K562 (cell line): ENCODE measurements around the gene CEBPE. TPM values are rescaled to one million over a fixed set of nuclear protein-coding genes. Genes with fewer than 3 reads are reported as not detected.

Source experiments
- ATAC-seq: fragments of 200-7000 bp; cut with Tn5 transposase; 3 replicates; pipeline ENCODE4 v1.9.1; 2020; ENCODE audit warnings: moderate library complexity
- BruUV-seq: library from RNA; stranded (reverse); fragments of 400-500 nt; replicated peaks from 2 replicates; lab custom pipeline; 2021; lab: Mats Ljungman, UMichigan
- CTCF ChIA-PET: fragments of 300-600 bp; formaldehyde crosslinking; extraction: SDS; loops from one replicate; lab custom pipeline; 2021; ENCODE audit warnings: low intra/inter-chr PET ratio; lab: Yijun Ruan, JAX
- POLR2A ChIA-PET: fragments of 300-600, 350-650 bp; sonication (Branson Sonifier 250); formaldehyde crosslinking; extraction: SDS; loops from one replicate; lab custom pipeline; 2021; ENCODE audit warnings: antibody characterized with exemption, inconsistent platforms; lab: Yijun Ruan, JAX
- DNase-seq, 4 experiments: peaks; one replicate each; pipeline versions ENCODE4 v3.0.0 to v3.0.0-alpha.2; 2011 to 2018; ENCODE audit warnings: low spot score in 3 of 4, mixed read lengths in 3 of 4; ENCODE audit errors: extremely low read depth in 1 of 4
- FAIRE-seq: peaks from 2 replicates; lab custom pipeline; 2011; peaks lifted over from hg19 to GRCh38; lab: Jason Lieb, UNC
- H2AFZ ChIP-seq: 2 replicates; pipeline ENCODE4 v1.6.0; 2011; ENCODE audit warnings: low read depth, low read length, control low read depth, inconsistent platforms
- H3K27ac ChIP-seq: fragments of 200-600 bp; 3 replicates; pipeline ENCODE4 v1.8.0; 2011; ENCODE audit warnings: low read depth, mild to moderate bottlenecking, control low read depth, inconsistent platforms, low read length, moderate library complexity, mixed read lengths; ENCODE audit errors: extremely low read depth
- H3K27me3 ChIP-seq, 2 experiments: fragments of 300-600 bp in 1 of 2; 2 replicates in 1 of 2; 3 replicates in 1 of 2; pipeline versions ENCODE4 v1.6.0 to v1.8.0; 2011; ENCODE audit warnings: inconsistent platforms in 2 of 2, low read length in 2 of 2, mild to moderate bottlenecking in 1 of 2, mixed read lengths in 1 of 2, moderate library complexity in 1 of 2; ENCODE audit not compliant: control insufficient read depth in 2 of 2, insufficient read depth in 2 of 2
- H3K36me3 ChIP-seq: fragments of 300-600 bp; 3 replicates; pipeline ENCODE4 v1.8.0; 2011; ENCODE audit warnings: mild to moderate bottlenecking, low read length, inconsistent platforms; ENCODE audit not compliant: control insufficient read depth, insufficient read depth
- H3K4me1 ChIP-seq, 2 experiments: fragments of 200-600 bp in 1 of 2; replicated peaks in 1 of 2; 2 replicates in 1 of 2; 3 replicates in 1 of 2; pipeline versions ENCODE4 v1.5.1 to v1.8.0; 2011; ENCODE audit warnings: inconsistent platforms in 2 of 2, low read length in 2 of 2, mild to moderate bottlenecking in 1 of 2, mixed read lengths in 1 of 2, moderate library complexity in 1 of 2; ENCODE audit not compliant: control insufficient read depth in 2 of 2, insufficient read depth in 2 of 2
- H3K4me2 ChIP-seq: 2 replicates; pipeline ENCODE4 v1.6.1; 2011; ENCODE audit warnings: low read length, control low read depth, inconsistent platforms, mixed read lengths; ENCODE audit not compliant: insufficient read depth
- H3K4me3 ChIP-seq: fragments of 200-600 bp; sonication (generic), shearing (Covaris generic); 2 replicates; pipeline ENCODE4 v1.5.1; 2016; ENCODE audit warnings: control low read depth, inconsistent platforms
- H3K79me2 ChIP-seq: fragments of 200-600 bp; 3 replicates; pipeline ENCODE4 v1.8.0; 2011; ENCODE audit warnings: low read length, inconsistent platforms; ENCODE audit not compliant: control insufficient read depth, insufficient read depth
- H3K9ac ChIP-seq, 2 experiments: 2 replicates each; pipeline versions ENCODE4 v1.6.0 to v1.6.1; 2011; ENCODE audit warnings: low read depth in 2 of 2, low read length in 2 of 2, control low read depth in 1 of 2, inconsistent platforms in 1 of 2, mild to moderate bottlenecking in 1 of 2, mixed read lengths in 1 of 2; ENCODE audit not compliant: insufficient read depth in 1 of 2
- H3K9me1 ChIP-seq: one replicate; pipeline ENCODE4 v1.6.0; 2011; ENCODE audit warnings: inconsistent platforms, mild to moderate bottlenecking, low read length, moderate library complexity; ENCODE audit not compliant: control insufficient read depth, insufficient read depth
- H3K9me3 ChIP-seq: replicated peaks from 2 replicates; pipeline ENCODE4 v1.5.1; 2011; ENCODE audit warnings: low read depth, low read length, inconsistent platforms; ENCODE audit not compliant: control insufficient read depth, insufficient read depth
- H4K20me1 ChIP-seq: replicated peaks from 2 replicates; pipeline ENCODE4 v1.6.1; 2011; ENCODE audit warnings: low read length, inconsistent platforms, mixed read lengths; ENCODE audit not compliant: control insufficient read depth, insufficient read depth
- ATF7 ChIP-seq: fragments of 450-650 bp; IDR thresholded peaks from 2 replicates; pipeline ENCODE4 v1.7.1; 2014; ENCODE audit warnings: mild to moderate bottlenecking, moderate library complexity
- BHLHE40 ChIP-seq: IDR thresholded peaks from 2 replicates; pipeline ENCODE4 v1.6.1; 2011; ENCODE audit warnings: low read length, improper control_type of control experiment
- ELF4 ChIP-seq: fragments of 450-650 bp; formaldehyde crosslinking; IDR thresholded peaks from 2 replicates; pipeline ENCODE4 v1.4.0; 2022; ENCODE audit warnings: missing genetic modification characterization
- EP300 ChIP-seq: IDR thresholded peaks from 2 replicates; pipeline ENCODE4 v1.6.1; 2012; ENCODE audit warnings: low read length, improper control_type of control experiment
- ETV6 ChIP-seq, 3 experiments: fragments of 150-350 bp in 1 of 3; sonication (generic) in 1 of 3; formaldehyde crosslinking in 1 of 3; IDR thresholded peaks; 2 replicates each; pipeline versions ENCODE4 v1.6.1 to v1.8.0; 2014 to 2022; ENCODE audit warnings: borderline replicate concordance in 2 of 3, low read depth in 2 of 3, antibody characterized with exemption in 1 of 3, low read length in 1 of 3, mild to moderate bottlenecking in 1 of 3, missing genetic modification reagents in 1 of 3
- FOXA3 ChIP-seq, 2 experiments: fragments of 450-650 bp in 1 of 2; sonication (generic) in 1 of 2; formaldehyde crosslinking; IDR thresholded peaks in 1 of 2; conservative IDR thresholded peaks in 1 of 2; 2 replicates each; pipeline versions ENCODE4 v1.4.0 to v1.8.0; 2020 to 2022; ENCODE audit warnings: mild to moderate bottlenecking in 2 of 2, missing genetic modification reagents in 1 of 2
- GABPB1 ChIP-seq: sonication (generic); formaldehyde crosslinking; IDR thresholded peaks from 2 replicates; pipeline ENCODE4 v1.8.0; 2022; ENCODE audit warnings: mild to moderate bottlenecking, missing genetic modification reagents
- HEY1 ChIP-seq: fragments of 250-450 bp; sonication (Bioruptor Pico); IDR thresholded peaks from 2 replicates; pipeline ENCODE4 v1.5.0; 2020; ENCODE audit warnings: mild to moderate bottlenecking, moderate library complexity, borderline replicate concordance
- JUND ChIP-seq, 2 experiments: IDR thresholded peaks; 2 replicates in 1 of 2; 3 replicates in 1 of 2; pipeline ENCODE4 v1.6.1; 2011; ENCODE audit warnings: borderline replicate concordance in 2 of 2, low read depth in 2 of 2, low read length in 2 of 2, improper control_type of control experiment in 1 of 2, missing biosample characterization in 1 of 2, missing genetic modification characterization in 1 of 2, missing genetic modification reagents in 1 of 2
- MTA2 ChIP-seq: fragments of 450-650 bp; IDR thresholded peaks from 2 replicates; pipeline ENCODE4 v1.6.1; 2016; ENCODE audit warnings: low read depth
- POLR2AphosphoS5 ChIP-seq: IDR thresholded peaks from 2 replicates; pipeline ENCODE4 v1.6.1; 2011; ENCODE audit warnings: mild to moderate bottlenecking, low read depth, low read length, moderate library complexity; ENCODE audit not compliant: control insufficient read depth, insufficient read depth
- PYGO2 ChIP-seq: fragments of 450-650 bp; IDR thresholded peaks from 2 replicates; pipeline ENCODE4 v1.6.1; 2016; ENCODE audit warnings: mild to moderate bottlenecking, missing genetic modification characterization, moderate library complexity, missing compliant biosample characterization
- SMARCE1 ChIP-seq: fragments of 450-650 bp; IDR thresholded peaks from 2 replicates; pipeline ENCODE4 v1.7.1; 2016; ENCODE audit warnings: mild to moderate bottlenecking
- SREBF1 ChIP-seq: fragments of 150-350 bp; IDR thresholded peaks from 2 replicates; pipeline ENCODE4 v1.6.1; 2014; ENCODE audit warnings: antibody characterized with exemption, low read depth, low read length, borderline replicate concordance
- ZNF143 ChIP-seq: sonication (generic); formaldehyde crosslinking; IDR thresholded peaks from 2 replicates; pipeline ENCODE4 v1.9.0; 2022; ENCODE audit warnings: mild to moderate bottlenecking, missing genetic modification reagents
- WGBS: fragments of 100-300 bp; shearing (Covaris generic); methylation state at CpG from one replicate; pipeline ENCODE4 v1.1.6; 2016; ENCODE audit warnings: low coverage, mixed read lengths; ENCODE audit not compliant: insufficient coverage; ENCODE audit errors: missing lambda C conversion rate; 5-methylcytosine and 5-hydroxymethylcytosine counted together
- in situ Hi-C: fragments of 300-500 bp; cut with MboI; formaldehyde crosslinking; loops from 4 replicates; pipeline ENCODE4 v1.15.0; 2018; ENCODE audit warnings: inconsistent platforms, mixed read lengths
- intact Hi-C: fragments of 100-400 bp; cut with micrococcal nuclease; formaldehyde crosslinking; loops from 2 replicates; pipeline ENCODE4 v1.14.2; 2022
- polyA plus RNA-seq, 8 experiments: library from polyadenylated mRNA; depleted of rRNA in 4 of 8; stranded (reverse) in 5 of 8; unstranded in 3 of 8; fragments of >200 nt; fragmentation: Nextera tagmentation in 2 of 8; fragmentation: Illumina TruSeq in 1 of 8; extraction: Ambion mirVana in 2 of 8; extraction: Trizol in 1 of 8; gene quantifications; 2 replicates each; pipeline versions ENCODE4 v1.2.1 to v1.2.3, GENCODE V29; 2011 to 2014; ENCODE audit warnings: inconsistent platforms in 1 of 8, missing spikeins in 1 of 8
- total RNA-seq, 7 experiments: library from RNA; depleted of rRNA in 6 of 7; stranded (reverse); fragments of >200 nt in 6 of 7; fragmentation: Illumina TruSeq in 2 of 7; extraction: Trizol in 2 of 7; gene quantifications; 2 replicates each; pipeline versions ENCODE4 v1.2.1 to v1.2.3, GENCODE V29; 2011 to 2021; ENCODE audit warnings: low replicate concordance in 1 of 7
- TF ChIP-seq, protein P1 (sequence below): fragments of 450-650 bp; IDR thresholded peaks from 2 replicates; pipeline ENCODE4 v1.6.1; 2014; ENCODE audit warnings: low read depth, mild to moderate bottlenecking, moderate library complexity, borderline replicate concordance
- TF ChIP-seq, protein P2 (sequence below): sonication (generic); formaldehyde crosslinking; IDR thresholded peaks from 2 replicates; pipeline ENCODE4 v1.8.1; 2023; ENCODE audit warnings: mild to moderate bottlenecking, missing genetic modification reagents

CEBPE gene
- total and polyA plus RNA-seq, 9 of the 15 experiments (the other 6 are each of a cell fraction or from before 2014, with no cell fraction given): 0.09 to 0.15 (median 0.13) TPM; not detected in 6

DNA sequence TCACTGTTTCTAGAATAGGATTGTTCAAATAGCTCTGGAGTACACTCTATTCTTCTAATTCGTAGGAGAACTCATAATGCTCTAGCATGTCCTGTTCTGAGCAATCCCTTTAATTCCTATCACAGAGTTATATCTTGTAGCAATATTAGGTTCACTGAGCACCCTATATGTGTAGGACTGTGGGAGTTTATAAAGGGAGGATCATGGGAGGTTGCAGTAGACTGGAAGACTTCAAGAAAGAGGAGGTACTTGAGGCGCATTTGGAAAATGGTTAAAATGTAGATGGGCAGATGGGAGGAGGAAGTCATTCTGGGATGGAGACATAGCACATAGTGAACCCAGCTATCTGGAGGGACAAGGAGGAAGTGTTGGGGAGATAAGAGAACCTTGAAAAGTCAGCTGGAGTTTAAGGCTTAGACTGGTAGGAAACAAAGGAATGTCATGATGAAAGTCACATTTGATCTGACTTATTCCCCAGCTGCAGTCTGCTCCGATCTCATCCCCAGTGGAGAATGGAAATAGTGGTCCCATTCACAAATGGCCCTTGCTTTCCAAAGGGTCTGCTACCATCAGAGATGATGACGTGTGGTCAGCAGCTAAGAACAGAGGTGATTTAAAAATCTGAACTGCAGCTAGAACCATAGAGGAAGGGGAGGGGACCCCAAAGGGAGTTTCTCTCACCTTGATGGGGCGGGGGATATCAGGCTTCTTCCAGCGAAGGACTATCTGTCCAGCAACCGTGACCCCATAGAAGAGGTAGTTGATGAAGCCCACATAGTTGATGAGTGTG, 10.1 kb upstream of the CEBPE start:
- H3K4me2 ChIP-seq: peak overlapping the region; percentile 66
- TF ChIP-seq SREBF1 (no peak), ATF7 (peak; percentile 25; the same call in 1 of the 2 replicates), ZNF143 (CRISPR knock-in tag) (no peak), EP300 (peak; percentile 74), POLR2AphosphoS5 (peak; percentile 37; the same call in 1 of the 2 replicates), HEY1 (CRISPR knock-in tag) (no peak), GABPB1 (CRISPR knock-in tag) (no peak), FOXA3 (CRISPR knock-in tag; conservative IDR thresholded peaks at IDR 0.05 in 1 of 2, IDR thresholded peaks at IDR 0.05 in 1 of 2) (0 out of 4 replicates have a peak, but pooled peaks of 1 of the 2 experiments have one; percentile 10), SMARCE1 (peak; percentile 78), BHLHE40 (no peak), ELF4 (CRISPR knock-in tag) (0 out of 2 replicates have a peak, but pooled peaks have one; percentile 52), ETV6 (IDR thresholded peaks at IDR 0.05; ENCODE audit: borderline replicate concordance in 1 of 2, low read depth in 2 of 2, low read length in 1 of 2) (peak; percentile 53 to 81; a peak in 3 of 4 replicates), ETV6 (CRISPR knock-in tag; IDR thresholded peaks at IDR 0.05; ENCODE audit: borderline replicate concordance) (no peak), JUND (IDR thresholded peaks at IDR 0.05; ENCODE audit: borderline replicate concordance, low read depth, low read length) (no peak; the same call in 1 of the 2 replicates), JUND (tag; IDR thresholded peaks at IDR 0.05; ENCODE audit: borderline replicate concordance, low read depth, low read length) (peak; percentile 34; the same call in 1 of the 3 replicates), PYGO2 (no peak), MTA2 (peak; percentile 74)
- TF ChIP-seq, protein P1, sequence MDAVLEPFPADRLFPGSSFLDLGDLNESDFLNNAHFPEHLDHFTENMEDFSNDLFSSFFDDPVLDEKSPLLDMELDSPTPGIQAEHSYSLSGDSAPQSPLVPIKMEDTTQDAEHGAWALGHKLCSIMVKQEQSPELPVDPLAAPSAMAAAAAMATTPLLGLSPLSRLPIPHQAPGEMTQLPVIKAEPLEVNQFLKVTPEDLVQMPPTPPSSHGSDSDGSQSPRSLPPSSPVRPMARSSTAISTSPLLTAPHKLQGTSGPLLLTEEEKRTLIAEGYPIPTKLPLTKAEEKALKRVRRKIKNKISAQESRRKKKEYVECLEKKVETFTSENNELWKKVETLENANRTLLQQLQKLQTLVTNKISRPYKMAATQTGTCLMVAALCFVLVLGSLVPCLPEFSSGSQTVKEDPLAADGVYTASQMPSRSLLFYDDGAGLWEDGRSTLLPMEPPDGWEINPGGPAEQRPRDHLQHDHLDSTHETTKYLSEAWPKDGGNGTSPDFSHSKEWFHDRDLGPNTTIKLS: no peak
- TF ChIP-seq, protein P2, sequence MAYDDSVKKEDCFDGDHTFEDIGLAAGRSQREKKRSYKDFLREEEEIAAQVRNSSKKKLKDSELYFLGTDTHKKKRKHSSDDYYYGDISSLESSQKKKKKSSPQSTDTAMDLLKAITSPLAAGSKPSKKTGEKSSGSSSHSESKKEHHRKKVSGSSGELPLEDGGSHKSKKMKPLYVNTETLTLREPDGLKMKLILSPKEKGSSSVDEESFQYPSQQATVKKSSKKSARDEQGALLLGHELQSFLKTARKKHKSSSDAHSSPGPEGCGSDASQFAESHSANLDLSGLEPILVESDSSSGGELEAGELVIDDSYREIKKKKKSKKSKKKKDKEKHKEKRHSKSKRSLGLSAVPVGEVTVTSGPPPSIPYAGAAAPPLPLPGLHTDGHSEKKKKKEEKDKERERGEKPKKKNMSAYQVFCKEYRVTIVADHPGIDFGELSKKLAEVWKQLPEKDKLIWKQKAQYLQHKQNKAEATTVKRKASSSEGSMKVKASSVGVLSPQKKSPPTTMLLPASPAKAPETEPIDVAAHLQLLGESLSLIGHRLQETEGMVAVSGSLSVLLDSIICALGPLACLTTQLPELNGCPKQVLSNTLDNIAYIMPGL (CRISPR knock-in tag): no peak

More for the DNA sequence above, 10.1 kb upstream of the CEBPE start:
- no peak overlapping the region; the same call in 2 of the 3 replicates for H3K27ac ChIP-seq
- FAIRE-seq (peak; percentile 72), DNase-seq (peak in 3 of 4 experiments; percentile 36 to 73 (median 61)), ATAC-seq (peak; percentile 64)
- no peaks in the 10 kb centered on the region for H3K9me3 ChIP-seq
- POLR2A ChIA-PET: interaction anchor here (0.6 to 1.5 kb wide), 4 partner anchors 16 to 472 kb away, joined by 3 to 5 read pairs (median 4); no protein-coding TSS in a partner anchor
- no peaks in the 10 kb centered on the region for H3K79me2 ChIP-seq
- no peaks in the 10 kb centered on the region for H4K20me1 ChIP-seq
- H3K36me3 ChIP-seq: peaks cover 3% of the 10 kb centered on the region; the same call in 1 of the 3 replicates
- no TSS peak for BruUV-seq
- no peaks in the 10 kb centered on the region for H3K9me1 ChIP-seq
- no peaks in the 10 kb centered on the region for H3K27me3 ChIP-seq
- peak overlapping the region; percentile 24; the same call in 1 of the 2 replicates for H2AFZ ChIP-seq
- 15% methylated on average over 7 of the region's 7 CpGs for WGBS
- H3K9ac ChIP-seq: no peak overlapping the region
- intact Hi-C loops: no loop called here
- H3K4me1 ChIP-seq: peaks cover 37 to 40% of the 10 kb centered on the region in 2 experiments
- H3K4me3 ChIP-seq: no peak overlapping the region
- CTCF ChIA-PET: interaction anchor here (1.5 kb wide), 1 partner anchor 9 kb away, joined by 5 read pairs; no protein-coding TSS in a partner anchor
- in situ Hi-C loops: no loop called here
